Measurements from ENCODE around the gene LYG1. TPM values are rescaled to one million over a fixed set of nuclear protein-coding genes. Genes with fewer than 3 reads are reported as not detected.

Gene LYG1
- total and polyA plus RNA-seq, 2 of the 13 experiments (the other 11 are each of a cell fraction or from before 2014, with no cell fraction given), result 1.00 to 2.9 TPM

DNA sequence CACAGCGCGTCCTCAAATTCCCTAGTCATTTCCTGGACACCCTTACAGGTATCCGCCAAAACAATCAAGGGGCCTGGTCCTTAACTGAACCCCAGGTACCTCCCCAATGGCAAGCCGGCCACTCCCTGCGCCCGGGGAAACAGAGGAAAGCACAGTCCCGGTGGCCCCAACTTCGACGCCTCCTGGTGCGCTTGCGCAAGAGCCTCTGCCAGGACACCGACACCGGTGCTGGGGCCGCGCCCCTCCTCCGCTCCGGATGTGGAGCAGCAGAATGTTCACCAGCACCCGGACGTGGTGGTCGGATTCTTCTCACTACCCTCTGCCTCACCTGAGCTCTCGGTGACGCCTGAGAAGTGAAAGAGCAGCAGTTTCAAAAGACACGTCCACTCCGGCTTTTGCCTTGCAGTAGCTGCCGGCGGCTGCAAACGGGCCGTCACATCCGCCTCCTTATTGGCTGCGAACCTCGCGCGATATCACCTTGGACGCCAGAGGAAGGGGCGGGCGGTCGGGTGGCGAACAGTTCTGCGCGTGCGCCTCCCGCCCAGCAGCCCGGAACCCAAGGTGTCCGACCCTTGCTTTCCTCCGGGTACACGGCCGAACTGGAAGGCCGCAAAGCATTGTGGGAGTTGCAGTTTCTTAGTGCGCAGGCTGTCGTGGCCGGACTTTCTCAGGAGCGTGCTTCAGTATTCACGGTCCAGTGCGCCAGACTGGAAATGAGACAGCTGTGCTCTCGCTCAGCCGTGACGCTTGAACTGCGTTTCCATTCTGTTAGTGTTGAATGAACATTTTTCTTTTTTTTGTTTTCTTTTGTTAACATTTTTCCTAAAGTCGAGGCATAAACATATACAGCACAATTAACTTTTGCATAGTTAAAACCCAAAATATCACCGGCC is 35.2 kb upstream of the LYG1 start, which contains the start of gene TXNDC9 (continued):
- TF ChIP-seq, protein P1, sequence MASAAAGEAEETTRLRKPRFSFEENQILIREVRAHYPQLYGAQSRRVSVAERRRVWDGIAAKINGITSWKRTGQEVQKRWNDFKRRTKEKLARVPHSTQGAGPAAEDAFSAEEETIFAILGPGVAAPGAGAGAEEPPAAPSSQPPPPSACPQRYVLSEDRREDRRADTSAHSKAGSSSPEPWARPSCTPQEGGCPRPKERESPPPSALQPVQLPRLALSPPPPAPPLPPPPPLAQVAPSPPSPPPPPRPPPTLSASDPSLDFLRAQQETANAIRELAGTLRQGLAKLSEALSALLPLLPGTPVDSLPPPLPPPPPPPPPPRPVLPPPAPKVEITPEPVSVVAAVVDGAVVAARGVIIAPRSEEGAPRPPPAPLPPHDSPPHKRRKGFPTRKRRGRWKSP (CRISPR knock-in tag; IDR thresholded peaks at IDR 0.05), result no peak; the same call in 1 of the 2 replicates
- TF ChIP-seq PRDM10 (CRISPR knock-in tag; IDR thresholded peaks at IDR 0.05; ENCODE audit: low read depth), result peak; percentile 89
- no peak for TF ChIP-seq NFRKB (IDR thresholded peaks at IDR 0.05)
- no peak; a peak in 1 of 4 replicates for TF ChIP-seq NR2F1 (CRISPR knock-in tag; IDR thresholded peaks at IDR 0.05)
- TF ChIP-seq ZNF496 (CRISPR knock-in tag; IDR thresholded peaks at IDR 0.05; ENCODE audit: insufficient replicate concordance), result no peak
- TF ChIP-seq SAP130 (CRISPR knock-in tag; IDR thresholded peaks at IDR 0.05; ENCODE audit: low read depth), result peak; percentile 98
- TF ChIP-seq ZFP37 (CRISPR knock-in tag; IDR thresholded peaks at IDR 0.05; ENCODE audit: borderline replicate concordance), result no peak
- TF ChIP-seq ELF3 (CRISPR knock-in tag; IDR thresholded peaks at IDR 0.05), result peak; percentile 79
- TF ChIP-seq ZNF264 (CRISPR knock-in tag; IDR thresholded peaks at IDR 0.05), result no peak
- TF ChIP-seq SUZ12 (IDR thresholded peaks at IDR 0.05; ENCODE audit: low read depth, low read length), result peak; percentile 92
- TF ChIP-seq GABPA (IDR thresholded peaks at IDR 0.05; ENCODE audit: low read depth, low read length), result peak; percentile 92
- peak; percentile 96 for TF ChIP-seq GABPA (CRISPR knock-in tag; IDR thresholded peaks at IDR 0.05; ENCODE audit: low read depth)
- no peak for TF ChIP-seq RBM22 (optimal IDR thresholded peaks at IDR 0.05; ENCODE audit: low read length)
- TF ChIP-seq FOXO1 (CRISPR knock-in tag; IDR thresholded peaks at IDR 0.05), result peak; percentile 73
- peak; percentile 78 for TF ChIP-seq ARHGAP35 (CRISPR knock-in tag; IDR thresholded peaks at IDR 0.05; ENCODE audit: borderline replicate concordance)
- TF ChIP-seq TERF1 (CRISPR knock-in tag; IDR thresholded peaks at IDR 0.05), result no peak
- TF ChIP-seq ATAD3A (CRISPR knock-in tag; IDR thresholded peaks at IDR 0.05), result 0 out of 2 replicates have a peak, but pooled peaks have one; percentile 14
- TF ChIP-seq NBN (conservative IDR thresholded peaks at IDR 0.05), result no peak
- TF ChIP-seq HDAC1 (CRISPR knock-in tag; IDR thresholded peaks at IDR 0.05), result peak; percentile 88
- TF ChIP-seq ZNF251 (CRISPR knock-in tag; IDR thresholded peaks at IDR 0.05), result no peak
- no peak for TF ChIP-seq MTERF4 (CRISPR knock-in tag; IDR thresholded peaks at IDR 0.05)
- TF ChIP-seq, protein P2, sequence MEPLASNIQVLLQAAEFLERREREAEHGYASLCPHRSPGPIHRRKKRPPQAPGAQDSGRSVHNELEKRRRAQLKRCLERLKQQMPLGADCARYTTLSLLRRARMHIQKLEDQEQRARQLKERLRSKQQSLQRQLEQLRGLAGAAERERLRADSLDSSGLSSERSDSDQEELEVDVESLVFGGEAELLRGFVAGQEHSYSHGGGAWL (CRISPR knock-in tag; IDR thresholded peaks at IDR 0.05), result peak; percentile 85; the same call in 1 of the 2 replicates
- TF ChIP-seq TAF15 (IDR thresholded peaks at IDR 0.05; ENCODE audit: low read depth, low read length, poor library complexity, severe bottlenecking), result no peak
